Effector memory CD4-positive, alpha-beta T cell (primary cell): ENCODE measurements around the gene C15orf39.
"Not testable (repeated sequence)": the region's sequence is repeated elsewhere in the genome, so short reads cannot be mapped to it uniquely, and the experiment has no call there.

ENCODE experiments used
- DNase-seq, 3 donors: peaks; one replicate each; pipeline ENCODE4 v3.0.0-alpha.2; 2020
- H3K27ac ChIP-seq: 2 replicates; pipeline ENCODE4 v1.7.0; 2013; ENCODE audit warnings: mild to moderate bottlenecking, low read length, moderate library complexity; ENCODE audit not compliant: insufficient read depth, poor library complexity, severe bottlenecking
- H3K27me3 ChIP-seq: replicated peaks from 2 replicates; pipeline ENCODE4 v1.7.0; 2013; ENCODE audit warnings: mild to moderate bottlenecking, low read length; ENCODE audit not compliant: insufficient read depth, control insufficient read depth, poor library complexity, severe bottlenecking
- H3K36me3 ChIP-seq: 2 replicates; pipeline ENCODE4 v1.7.0; 2013; ENCODE audit warnings: mild to moderate bottlenecking, low read length, moderate library complexity; ENCODE audit not compliant: control insufficient read depth, insufficient read depth
- H3K4me1 ChIP-seq: 2 replicates; pipeline ENCODE4 v1.7.0; 2013; ENCODE audit warnings: low read length, mild to moderate bottlenecking; ENCODE audit not compliant: control insufficient read depth, insufficient read depth, poor library complexity, severe bottlenecking
- H3K4me3 ChIP-seq: 2 replicates; pipeline ENCODE4 v1.7.0; 2013; ENCODE audit warnings: low read length, low read depth, mild to moderate bottlenecking; ENCODE audit not compliant: insufficient read depth, poor library complexity, severe bottlenecking
- H3K9me3 ChIP-seq: 2 replicates; pipeline ENCODE4 v1.7.0; 2013; ENCODE audit warnings: mild to moderate bottlenecking, low read length, moderate library complexity; ENCODE audit not compliant: control insufficient read depth

C15orf39 gene

GRCh38 chr15:75224281-75224680 lies 22.6 kb downstream of the C15orf39 start:
- no peak for DNase-seq
- Histone ChIP-seq H3K36me3 (no peaks in the 10 kb centered on the region), H3K4me1 (no peaks in the 10 kb centered on the region), H3K27ac (no peak overlapping the region), H3K9me3 (no peaks in the 10 kb centered on the region), H3K4me3 (no peak overlapping the region), H3K27me3 (no peaks in the 10 kb centered on the region)

GRCh38 chr15:75225102-75225836 lies 23.6 kb downstream of the C15orf39 start:
- not testable (repeated sequence) for H3K4me1 ChIP-seq, DNase-seq, H3K36me3 ChIP-seq, H3K27me3 ChIP-seq, H3K9me3 ChIP-seq, H3K27ac ChIP-seq, H3K4me3 ChIP-seq

- Histone ChIP-seq H3K27ac (no peak overlapping the region), H3K9me3 (no peaks in the 10 kb centered on the region), H3K27me3 (no peaks in the 10 kb centered on the region), H3K4me3 (no peak overlapping the region), H3K4me1 (no peaks in the 10 kb centered on the region), H3K36me3 (no peaks in the 10 kb centered on the region)
- DNase-seq, result no peak
Observed at GRCh38 chr15:75225951-75226732, 24.5 kb downstream of the C15orf39 start.

GRCh38 chr15:75227112-75227511 lies 25.4 kb downstream of the C15orf39 start:
- H3K9me3 ChIP-seq, H3K4me3 ChIP-seq, H3K27ac ChIP-seq, H3K36me3 ChIP-seq, H3K27me3 ChIP-seq, H3K4me1 ChIP-seq, DNase-seq: not testable (repeated sequence)

- H3K36me3 ChIP-seq, result no peaks in the 10 kb centered on the region
- no peaks in the 10 kb centered on the region for H3K27me3 ChIP-seq
- H3K4me1 ChIP-seq, result no peaks in the 10 kb centered on the region
- no peak overlapping the region for H3K4me3 ChIP-seq
- DNase-seq, result no peak
- no peak overlapping the region for H3K27ac ChIP-seq
- H3K9me3 ChIP-seq, result no peaks in the 10 kb centered on the region
Observed at GRCh38 chr15:75227663-75228280, 26.1 kb downstream of the C15orf39 start.

GRCh38 chr15:75228787-75229186 lies 27.1 kb downstream of the C15orf39 start:
- H3K4me3 ChIP-seq, result no peak overlapping the region
- no peak overlapping the region for H3K27ac ChIP-seq
- DNase-seq, result no peak
- H3K9me3 ChIP-seq, result no peaks in the 10 kb centered on the region
- no peaks in the 10 kb centered on the region for H3K27me3 ChIP-seq
- H3K4me1 ChIP-seq, result no peaks in the 10 kb centered on the region
- H3K36me3 ChIP-seq, result no peaks in the 10 kb centered on the region

- Histone ChIP-seq H3K4me3 (no peak overlapping the region), H3K27me3 (no peaks in the 10 kb centered on the region), H3K27ac (no peak overlapping the region), H3K9me3 (no peaks in the 10 kb centered on the region), H3K36me3 (no peaks in the 10 kb centered on the region), H3K4me1 (no peaks in the 10 kb centered on the region)
- DNase-seq, result no peak
Observed at GRCh38 chr15:75229191-75230015, 27.7 kb downstream of the C15orf39 start.

- no peak for DNase-seq
- H3K4me3 ChIP-seq, result no peak overlapping the region
- H3K27me3 ChIP-seq, result no peaks in the 10 kb centered on the region
Observed at GRCh38 chr15:75230016-75230343, 28.3 kb downstream of the C15orf39 start.

GRCh38 chr15:75230551-75231371 lies 29.1 kb downstream of the C15orf39 start:
- Histone ChIP-seq H3K4me3 (no peak overlapping the region), H3K36me3 (no peaks in the 10 kb centered on the region), H3K9me3 (no peaks in the 10 kb centered on the region), H3K27ac (no peak overlapping the region), H3K4me1 (no peaks in the 10 kb centered on the region), H3K27me3 (no peaks in the 10 kb centered on the region)
- DNase-seq, result no peak

More at GRCh38 chr15:75230016-75230343, 28.3 kb downstream of the C15orf39 start:
- Histone ChIP-seq H3K4me1 (no peaks in the 10 kb centered on the region), H3K9me3 (no peaks in the 10 kb centered on the region), H3K27ac (no peak overlapping the region), H3K36me3 (no peaks in the 10 kb centered on the region)
